OCI-LY3 (cell line): Measurements from ENCODE around the gene SH3PXD2A.

Source experiments
- CTCF ChIP-seq: fragments of 200-600, 300-600 bp; sonication (generic); IDR thresholded peaks from 2 replicates; pipeline ENCODE4 v1.5.1; 2014; ENCODE audit warnings: antibody characterized with exemption, low read length, low read depth
- EZH2phosphoT487 ChIP-seq: fragments of 200-600 bp; shearing (Covaris generic); IDR thresholded peaks from 2 replicates; pipeline ENCODE4 v1.6.1; 2018; ENCODE audit warnings: antibody characterized with exemption, mixed run types, low read depth

- no peak for TF ChIP-seq CTCF
- no peak for TF ChIP-seq EZH2phosphoT487
Observed at GRCh38 chr10:103761075-103761920, 94.1 kb downstream of the SH3PXD2A start.
